Amniotic stem cell (primary cell): ENCODE data around the gene MMP28.
"Not testable (repeated sequence)": the region's sequence is repeated elsewhere in the genome, so short reads cannot be mapped to it uniquely, and the experiment has no call there.

Experiments used
- DNase-seq: peaks from one replicate; lab custom pipeline; 2025; lab: John Stamatoyannopoulos, UW

The MMP28 gene

DNA sequence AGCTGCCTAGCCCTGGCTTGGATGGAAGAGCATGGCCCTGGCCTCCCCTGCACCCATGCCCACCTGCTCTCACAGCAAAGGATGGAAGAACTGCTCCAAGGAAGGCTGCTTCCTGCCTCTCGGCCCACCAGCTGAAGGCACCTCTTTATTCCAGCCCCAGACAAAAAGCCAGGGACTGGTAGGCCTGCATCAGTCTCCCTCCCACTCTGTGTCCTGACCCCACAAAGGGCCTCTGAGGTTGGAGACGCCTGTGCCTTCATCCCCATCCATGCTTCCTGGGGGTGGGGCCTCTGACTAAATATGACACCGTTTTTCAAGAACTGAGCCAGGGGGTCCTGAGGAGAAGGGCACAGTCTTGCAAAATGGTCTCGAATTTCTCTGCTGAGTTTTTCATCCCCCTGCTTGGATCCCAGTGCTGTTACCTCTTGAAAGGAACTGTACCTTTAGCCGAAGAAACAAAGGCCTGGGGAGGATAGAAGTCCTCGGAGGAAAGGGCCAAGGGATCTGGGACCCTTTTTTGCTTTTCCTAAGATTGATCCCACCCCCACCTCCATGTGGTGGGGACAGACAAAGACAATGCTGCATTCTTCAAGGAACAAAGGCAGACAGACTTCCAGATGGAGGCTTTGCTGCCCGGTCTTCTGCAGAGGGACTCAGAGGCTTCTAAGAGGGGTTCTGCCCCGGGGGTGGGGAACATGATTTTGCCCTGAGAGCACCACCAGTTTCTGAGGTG lies 29.5 kb downstream of the MMP28 start:
- no peak for DNase-seq

DNA sequence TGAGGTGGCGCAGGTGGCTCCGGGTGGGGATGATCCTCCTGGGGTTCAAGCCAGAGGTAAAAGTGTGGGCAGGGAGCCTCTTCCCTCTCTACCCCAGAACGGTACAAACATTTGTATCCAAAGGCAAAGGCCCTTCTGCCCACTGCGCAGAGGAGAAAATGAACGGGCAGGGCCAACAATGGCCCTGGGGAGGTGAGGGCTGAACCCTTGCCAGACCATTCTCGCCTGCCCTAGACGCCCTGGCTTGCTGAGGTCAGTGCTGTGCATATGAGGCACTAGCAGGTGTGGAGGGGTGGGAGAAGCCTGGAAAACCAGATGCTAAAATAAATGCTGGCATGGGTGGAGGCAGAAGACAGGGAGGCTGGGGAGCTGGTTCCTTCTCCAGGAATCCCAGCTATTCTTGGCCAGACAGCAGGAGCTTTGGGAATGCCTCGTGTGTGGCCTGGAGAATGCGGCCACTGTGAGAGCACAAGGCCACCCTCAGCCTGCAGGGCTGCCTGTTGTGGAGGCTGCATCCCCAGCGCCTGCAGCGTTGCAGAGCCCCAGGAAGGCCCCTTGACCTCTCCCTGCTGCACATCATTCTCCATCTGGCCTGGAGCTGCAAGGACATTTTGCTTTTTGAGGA lies 30.2 kb downstream of the MMP28 start:
- no peak for DNase-seq

DNA sequence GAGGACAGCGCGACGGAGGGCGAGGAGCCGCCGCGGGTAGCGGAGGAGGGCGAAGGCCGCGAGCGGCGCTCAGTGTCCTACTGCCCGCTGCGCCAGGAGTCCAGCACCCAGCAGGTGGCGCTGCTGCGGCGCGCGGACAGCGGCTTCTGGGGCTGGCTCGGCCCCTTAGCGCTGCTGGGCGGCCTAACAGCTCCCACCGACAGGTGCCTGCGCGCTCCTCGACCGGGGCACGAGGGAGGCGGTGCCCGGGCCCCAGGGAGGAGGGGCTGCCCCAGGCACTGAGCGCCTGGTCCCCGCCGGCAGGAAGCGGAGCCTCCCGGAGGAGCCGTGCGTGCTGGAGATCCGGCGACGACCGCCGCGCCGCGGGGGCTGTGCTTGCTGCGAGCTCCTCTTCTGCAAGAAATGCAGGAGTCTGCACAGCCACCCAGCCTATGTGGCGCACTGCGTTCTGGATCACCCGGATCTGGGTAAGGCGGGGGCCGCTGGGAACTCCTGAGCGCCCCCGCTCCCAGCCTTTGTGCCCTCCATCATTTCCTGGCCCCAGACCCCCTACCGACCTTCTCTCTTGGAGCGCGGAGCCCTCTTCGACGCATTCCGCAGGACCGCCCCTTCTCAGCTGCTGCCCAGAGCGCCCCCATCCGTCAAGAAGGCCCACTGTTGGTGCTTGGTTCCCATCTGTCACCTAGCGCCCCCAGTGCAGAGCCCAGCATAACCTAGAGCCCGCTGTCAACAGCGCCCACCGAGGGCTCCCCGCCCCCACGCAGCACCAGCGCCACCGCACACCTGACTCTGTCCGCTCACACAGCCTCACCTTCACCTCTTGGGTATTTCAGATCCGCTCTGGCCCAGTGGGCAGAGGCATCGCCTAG lies 31.1 kb downstream of the MMP28 start:
- DNase-seq: peak; percentile 52

DNA sequence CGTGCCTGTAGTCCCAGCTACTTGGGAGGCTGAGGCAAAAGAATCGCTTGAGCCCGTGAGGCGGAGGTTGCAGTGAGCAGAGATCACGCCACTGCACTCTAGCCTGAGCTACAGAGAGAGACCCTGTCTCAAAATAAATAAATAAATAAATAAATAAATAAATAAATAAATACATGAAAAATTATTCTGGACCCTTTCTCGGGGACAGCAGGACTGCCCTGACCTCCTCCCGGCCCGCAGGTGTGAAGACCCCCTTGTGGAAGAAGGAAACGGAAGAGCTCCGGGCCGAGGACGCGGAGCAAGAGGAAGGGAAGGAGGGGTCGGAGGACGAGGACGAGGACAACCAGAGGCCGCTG lies 31.7 kb downstream of the MMP28 start:
- DNase-seq: no peak

DNA sequence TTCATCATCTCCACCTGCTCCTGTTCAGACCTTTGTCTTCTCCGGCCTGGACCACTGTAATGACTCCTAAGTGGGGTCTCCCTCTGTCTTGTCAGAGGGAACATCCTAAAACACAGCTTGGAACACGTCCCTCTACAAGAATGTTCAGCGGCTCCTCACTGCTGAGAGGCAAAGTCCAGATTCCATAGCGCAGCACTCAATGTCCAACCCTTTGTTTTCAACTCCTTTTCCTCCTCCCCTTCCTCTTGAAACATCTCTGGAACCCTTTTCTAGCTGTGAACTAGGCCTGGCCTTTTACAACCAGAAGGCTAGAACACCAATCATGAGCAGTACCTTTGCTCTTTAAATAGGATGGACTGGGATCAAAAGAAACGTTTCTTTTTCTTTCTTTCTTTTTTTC lies 33.8 kb downstream of the MMP28 start:
- no peak for DNase-seq

DNA sequence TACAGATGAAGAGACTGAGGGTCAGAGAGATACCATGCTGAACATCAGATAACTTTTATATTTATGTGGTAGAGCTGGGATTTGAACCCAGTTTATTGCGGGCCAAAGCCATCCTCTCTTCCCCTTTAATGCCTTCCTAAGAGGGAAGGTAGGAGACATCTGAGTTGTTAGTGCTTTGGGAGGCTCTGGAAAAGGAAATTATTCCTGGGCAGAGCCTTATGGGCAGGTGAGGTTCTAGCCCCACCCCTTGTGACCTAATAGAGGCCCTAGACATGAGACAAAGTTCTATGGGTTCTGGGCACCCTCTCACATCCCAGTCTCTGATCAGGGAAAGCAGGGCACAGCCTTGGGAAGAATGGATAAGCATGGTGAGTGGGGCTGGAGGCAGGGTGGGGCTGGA lies 34.9 kb downstream of the MMP28 start, which contains the start of gene C17orf50:
Gene C17orf50, plus strand, starts transcription at position 301 of the 400 bp plus-strand sequence. Its CDS starts 55 bp downstream, at position 356.
- no peak for DNase-seq

DNA sequence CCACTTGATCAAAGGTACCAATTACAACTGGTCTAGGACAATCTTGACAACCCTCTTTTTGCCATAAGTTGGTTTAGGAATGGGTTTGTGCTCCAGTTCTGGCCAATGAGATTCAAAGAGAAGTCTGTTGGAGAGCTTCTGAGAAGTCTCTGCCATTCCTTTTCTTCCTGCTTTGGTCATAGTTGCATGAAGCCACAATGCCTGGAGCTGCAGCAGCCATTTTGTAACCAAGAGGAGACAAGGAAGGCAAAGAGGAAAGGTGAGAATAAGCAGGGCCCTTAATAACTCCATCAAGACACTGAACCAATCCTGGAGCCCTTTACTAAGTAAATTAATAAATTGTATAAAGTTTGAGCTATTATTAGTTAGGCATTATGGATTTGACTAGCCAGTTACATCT lies 38.2 kb downstream of the MMP28 start:
- no peak for DNase-seq

DNA sequence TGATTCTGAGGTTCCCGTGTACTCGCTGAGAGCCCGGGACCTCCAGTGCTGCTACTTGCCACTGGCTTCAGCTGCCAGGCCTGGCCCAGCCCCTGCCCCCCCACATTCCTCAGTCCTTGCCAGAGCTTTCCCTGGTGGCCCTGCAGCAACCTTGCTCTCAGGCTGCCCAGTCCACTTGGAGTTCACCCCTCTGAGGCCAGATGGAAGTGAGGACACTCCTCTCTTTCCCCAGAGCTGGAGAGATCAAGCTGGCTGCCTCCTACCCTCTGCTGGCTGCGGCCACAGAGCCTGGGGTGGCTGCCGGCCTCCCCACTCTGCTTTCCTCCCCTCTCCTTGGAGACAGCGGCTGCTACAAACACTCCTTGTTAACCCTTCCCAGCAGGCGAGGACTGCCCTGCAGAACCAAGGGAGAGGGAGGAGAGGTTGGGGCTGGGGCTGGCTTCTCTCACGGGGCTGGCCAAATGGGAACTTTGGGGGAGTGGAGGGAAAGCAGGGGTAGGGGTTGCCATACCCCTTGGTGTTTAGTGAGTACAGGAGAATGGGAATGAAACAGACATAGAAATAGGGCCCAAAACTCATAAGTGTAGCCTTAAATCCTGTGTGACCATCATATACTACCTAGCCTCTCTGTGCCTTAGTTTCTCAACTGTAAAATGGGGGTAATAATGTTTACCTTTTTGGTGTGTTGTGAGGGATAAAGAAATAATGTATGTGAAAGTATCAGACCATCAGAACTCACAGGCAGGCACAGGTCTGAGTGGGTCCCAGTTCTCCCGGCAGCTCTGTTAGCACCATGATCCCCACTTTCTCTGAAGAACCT lies 42.3 kb downstream of the MMP28 start, which contains the start of gene GAS2L2:
Gene GAS2L2, minus strand, starts transcription at position 295 of the 820 bp plus-strand sequence. CDS start 389 bp downstream, outside the sequence.
- DNase-seq: no peak

DNA sequence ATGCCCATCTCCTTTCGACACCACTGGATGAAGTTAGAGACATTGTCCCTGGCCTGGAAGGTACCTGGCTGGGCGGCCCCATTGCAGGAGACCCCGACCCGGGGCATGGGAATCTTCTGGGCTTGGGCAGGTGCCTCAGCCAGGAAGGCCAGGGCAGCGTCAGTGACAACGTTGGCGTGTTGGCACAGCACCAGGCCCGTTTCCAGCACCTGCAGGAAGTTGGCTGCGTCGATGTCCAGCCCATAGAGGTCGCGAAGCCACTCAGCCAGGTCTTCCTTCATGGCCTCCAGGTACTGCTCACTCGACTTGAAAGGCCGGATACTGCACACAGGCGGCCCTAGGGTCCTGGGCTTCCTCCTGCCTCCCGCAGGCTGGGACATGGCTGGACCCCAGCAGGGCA lies 43.0 kb downstream of the MMP28 start:
- no peak for DNase-seq

DNA sequence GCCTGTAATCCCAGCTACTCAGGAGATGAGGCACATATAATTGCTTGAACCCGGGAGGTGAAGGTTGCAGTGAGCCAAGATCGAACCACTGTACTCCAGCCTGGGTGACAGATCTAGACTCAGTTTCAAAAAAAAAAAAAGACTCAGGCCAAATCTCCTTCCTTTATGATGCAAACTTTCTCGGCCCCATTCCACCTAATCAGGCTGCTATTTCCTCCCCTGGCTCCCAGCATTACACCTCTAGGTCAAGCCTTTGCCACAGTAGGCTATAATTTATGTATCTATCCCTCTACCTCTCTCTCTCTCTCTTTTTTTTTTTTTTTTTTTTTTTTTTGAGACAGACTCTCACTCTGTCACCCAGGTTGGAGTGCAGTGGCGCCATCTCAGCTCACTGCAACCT lies 43.9 kb downstream of the MMP28 start:
- DNase-seq: not testable (repeated sequence)

DNA sequence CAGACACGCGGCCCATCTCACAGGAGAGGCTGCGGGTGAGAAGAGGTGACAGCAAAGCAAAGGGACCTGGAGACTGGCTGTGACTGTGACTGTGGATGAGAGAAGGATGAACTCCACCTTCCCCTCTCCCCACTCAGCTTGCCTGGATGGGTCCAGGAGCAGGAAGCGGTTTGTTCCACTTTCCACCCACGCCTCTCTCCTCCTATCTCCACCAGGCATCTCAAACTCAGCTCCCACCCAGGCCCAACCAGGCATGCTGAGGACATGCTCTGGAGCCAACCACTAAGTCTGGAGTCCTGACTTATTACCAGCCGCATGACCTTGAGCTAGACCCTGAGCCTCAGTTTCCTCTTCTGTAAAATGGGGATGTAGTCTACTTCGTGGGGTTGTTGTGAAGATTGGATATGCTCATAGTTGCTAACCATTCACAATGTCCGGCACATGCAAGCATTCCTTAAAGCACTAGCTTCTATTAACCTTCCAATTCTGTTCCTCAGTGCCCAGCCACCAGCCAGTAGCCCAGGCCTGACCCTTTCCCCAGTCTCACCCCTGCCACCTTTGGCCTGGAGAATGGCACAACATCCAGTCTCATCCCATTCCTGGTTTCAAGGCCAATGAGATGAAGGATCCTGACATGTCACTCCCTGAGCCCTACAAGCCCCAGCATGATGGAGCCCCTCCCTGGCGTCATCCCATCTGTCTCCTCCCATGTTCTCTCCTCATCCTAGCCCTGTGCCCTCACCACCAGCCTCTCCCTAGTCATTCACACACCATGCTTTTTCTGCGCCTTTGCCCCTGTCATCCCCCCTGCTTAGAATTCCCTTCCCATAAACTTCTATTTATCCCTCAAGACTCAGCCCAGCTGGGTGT lies 44.7 kb downstream of the MMP28 start:
- DNase-seq: no peak

DNA sequence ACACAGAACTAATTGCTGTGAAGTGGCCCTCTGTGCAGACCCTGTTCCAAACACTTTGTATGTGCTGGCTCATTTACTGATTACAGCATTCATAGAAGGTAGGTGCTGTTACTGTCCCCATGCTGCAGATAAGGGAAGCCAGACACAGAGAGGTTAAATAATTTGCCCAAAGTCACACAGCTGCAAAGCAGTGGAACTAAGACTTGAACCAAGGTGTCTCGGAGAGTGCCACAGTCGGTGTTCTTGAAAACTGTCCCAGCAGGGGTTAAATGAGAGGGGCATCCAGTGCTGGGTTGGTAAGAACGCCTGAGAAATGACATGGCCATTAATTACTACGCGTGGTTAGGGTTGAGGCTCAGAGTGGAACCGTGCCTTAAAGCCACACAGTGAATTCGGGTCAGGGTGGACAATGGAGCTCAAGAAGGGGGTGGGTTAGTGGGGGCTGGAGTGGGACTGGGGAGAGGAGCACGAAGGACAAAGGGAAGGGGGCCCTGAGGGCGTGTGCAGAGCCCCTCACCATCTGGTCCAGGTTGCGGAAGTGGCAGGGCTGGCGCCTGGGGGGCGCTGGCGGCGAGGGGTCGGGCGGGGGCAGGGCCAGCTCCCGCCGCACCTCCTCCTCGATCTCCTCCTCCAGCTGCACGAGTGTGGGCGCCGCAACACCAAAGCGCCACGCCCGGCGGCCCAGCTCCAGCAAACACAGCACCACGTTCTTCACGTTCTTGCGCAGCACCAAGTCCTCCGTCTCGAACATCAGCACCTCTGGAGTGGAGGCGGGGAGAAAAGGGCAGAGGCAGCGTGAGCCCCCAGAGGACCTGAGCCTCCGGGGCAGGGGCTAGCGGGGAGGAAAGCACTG lies 45.7 kb downstream of the MMP28 start:
- no peak for DNase-seq

DNA sequence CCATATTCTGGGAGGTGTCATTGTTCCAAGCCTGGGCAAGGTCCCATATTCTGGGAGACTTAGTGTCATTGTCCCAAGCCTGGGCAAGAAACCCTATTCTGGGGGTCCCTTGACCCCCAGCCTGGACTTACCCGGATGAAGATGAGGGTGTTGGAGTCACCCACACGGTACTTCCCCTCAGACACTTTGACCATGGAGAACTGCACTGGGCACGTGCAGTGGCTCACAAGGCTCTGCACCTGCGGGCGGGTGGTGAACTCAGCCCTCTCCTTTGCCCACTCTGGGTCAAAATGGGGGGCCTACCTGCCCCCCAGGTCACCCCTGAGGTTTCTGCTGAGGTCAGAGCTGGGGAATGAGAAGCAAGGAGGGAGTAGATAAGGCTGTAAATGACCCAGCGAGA lies 46.5 kb downstream of the MMP28 start:
- DNase-seq: no peak

DNA sequence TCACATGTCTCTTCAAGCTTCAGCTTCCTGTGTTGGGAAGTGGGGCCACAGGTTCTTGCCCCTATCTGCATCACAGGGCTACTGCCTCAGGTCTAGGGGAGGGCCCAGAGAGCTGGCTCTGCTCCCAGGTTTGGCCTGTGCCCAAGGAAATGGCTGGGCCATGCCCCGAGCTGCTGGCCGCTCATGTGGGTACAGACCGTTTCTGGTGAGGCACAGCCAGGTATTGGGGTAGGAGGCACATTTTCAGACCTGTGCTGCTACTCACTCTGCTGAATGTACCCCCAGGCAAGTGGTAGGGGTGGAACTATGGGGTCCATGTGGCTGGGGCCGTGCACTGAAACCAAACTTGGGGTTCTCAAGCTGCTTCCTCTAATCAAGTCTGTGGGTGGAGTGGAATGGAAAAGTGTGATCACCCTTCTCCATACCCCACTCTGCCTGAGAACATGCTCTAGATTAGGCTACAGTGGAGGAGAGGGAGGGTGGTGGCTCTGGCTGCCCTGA lies 47.0 kb downstream of the MMP28 start:
- DNase-seq: no peak

DNA sequence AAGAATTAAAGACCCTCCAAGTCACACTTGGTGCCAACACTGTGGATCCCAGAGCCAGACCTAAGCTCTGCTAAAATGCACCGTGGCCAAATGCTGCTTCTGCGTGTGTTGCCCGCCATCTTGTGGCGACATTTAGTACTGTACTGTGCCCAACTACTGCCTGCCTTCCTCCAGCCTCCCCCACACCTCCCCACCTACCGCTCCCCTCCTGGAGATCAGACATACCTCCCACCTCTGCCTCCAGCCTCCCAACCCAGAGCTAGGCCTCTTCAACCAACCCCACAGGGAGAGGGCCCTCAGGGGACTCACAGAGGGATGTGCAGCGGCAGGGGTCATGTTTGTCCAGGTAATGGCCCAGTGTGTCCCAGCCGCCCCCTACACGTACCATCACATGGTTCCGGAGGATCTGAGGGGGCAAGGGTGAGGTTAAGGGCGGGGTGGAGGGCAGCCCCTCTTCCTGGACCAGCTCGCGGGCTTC lies 47.9 kb downstream of the MMP28 start:
- DNase-seq: peak; percentile 32

DNA sequence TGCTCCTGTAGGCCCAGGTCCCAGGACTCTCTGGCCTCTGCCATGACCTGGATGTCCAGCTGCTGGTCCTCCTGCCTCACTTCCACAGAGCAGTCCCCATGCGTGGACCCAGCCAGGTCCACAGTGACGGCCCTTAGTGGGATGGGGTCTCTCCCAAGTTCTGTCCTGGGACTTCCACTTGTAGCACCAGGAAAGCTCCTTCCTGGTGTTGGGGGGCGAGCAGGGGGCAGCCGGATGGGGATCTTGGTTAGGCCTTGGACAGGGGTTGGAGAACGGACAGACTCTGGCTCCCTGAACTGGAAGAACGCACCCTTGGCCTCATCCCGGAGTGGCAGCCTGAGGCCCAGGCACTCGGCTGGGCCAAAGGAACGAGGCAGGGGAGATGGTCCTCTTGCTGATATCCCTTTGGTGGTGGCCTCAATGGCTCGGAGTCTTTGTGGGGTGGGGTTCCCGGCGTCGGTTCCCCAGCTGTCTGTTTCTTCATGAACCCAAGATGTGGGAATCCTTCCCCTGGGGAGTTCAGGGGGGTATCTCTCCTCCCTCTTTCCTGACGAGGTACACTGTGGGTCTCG lies 49.6 kb downstream of the MMP28 start:
- no peak for DNase-seq

DNA sequence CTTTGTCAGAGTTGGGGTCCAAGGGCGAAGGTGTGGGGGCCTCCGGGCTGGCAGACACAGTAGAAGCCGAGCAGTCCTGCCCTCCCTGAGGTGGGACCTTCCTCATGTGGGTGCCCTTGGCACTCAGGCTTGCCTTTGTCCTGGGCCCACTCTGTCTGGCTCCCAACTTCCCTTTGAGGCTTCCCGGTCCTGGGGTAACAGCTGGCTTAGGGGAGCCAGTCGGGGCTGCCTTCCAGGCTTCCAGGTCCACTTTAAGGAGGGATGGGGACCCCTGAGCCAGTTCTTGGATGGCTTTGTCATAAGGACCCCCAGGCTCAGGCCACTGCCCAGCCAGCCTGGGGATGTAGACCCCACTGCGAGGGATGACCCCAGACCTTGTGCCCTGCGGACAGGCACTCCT lies 50.2 kb downstream of the MMP28 start:
- DNase-seq: no peak

DNA sequence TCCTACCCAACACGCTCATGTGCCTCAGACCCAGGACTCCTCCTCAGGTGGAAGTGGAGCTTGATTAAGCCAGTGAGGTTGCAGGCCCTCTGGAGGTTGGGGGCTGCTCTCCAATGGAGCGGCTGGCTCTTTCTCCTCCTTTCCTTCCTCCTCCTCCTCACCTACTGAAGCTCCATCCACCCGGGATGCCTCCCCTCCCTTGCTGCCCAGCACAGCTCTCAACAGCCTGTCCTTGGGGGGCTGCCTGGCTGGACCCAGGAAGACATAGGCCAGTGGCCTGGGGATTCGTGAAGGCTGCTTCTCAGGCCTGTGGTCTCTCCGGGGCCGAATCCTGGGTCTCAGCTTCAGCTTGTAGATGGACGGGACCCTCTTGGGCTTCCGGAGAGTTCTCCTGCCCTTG lies 50.6 kb downstream of the MMP28 start:
- DNase-seq: no peak

DNA sequence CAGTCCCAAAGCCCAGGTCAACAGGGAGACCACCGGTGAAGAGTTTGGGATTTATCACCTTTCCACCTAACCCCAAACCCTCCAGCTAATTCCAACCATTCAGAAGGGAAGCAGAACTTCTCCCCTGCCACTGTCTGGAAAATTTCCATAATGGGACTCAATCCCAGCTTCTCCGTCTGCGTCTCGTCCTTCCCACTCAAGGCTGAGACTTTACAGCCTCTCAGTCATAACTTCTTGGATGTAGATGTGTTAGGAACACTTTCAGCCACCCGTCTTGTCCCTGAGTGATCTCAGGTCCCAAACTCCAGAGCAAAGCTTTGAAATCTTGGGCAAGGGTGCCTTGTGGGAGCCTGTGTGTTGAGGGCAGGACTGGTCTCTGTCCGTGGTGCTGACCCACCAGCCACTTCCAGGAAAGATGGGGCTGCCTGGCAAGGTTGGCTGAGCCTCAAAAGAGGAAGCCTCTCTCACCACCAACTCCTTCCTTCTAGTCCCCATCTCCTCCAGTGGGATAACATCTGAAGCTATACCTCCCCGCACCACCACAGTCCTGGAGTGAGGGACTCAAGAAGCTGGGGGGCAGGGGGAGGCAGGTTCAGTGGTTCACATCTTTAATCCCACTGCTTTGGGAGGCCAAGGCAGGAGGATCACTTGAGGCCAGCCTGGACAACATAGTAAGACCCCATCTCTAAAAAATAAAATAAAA lies 51.7 kb downstream of the MMP28 start:
- DNase-seq: no peak
